GM11168 (cell line): Measurements from ENCODE around the gene RBFOX1.

Experiments
- in situ Hi-C: fragments of 300-500 bp; cut with MboI; formaldehyde crosslinking; loops from one replicate; pipeline ENCODE4 v1.12.0; 2022; ENCODE audit warnings: low sequenced_read_pairs; ENCODE audit not compliant: unreplicated experiment

The RBFOX1 gene

GRCh38 chr16:7366993-7367880 is 34.6 kb downstream of the RBFOX1 start:
- in situ Hi-C loops, result no loop called here

- in situ Hi-C loops, result no loop called here
Measured at GRCh38 chr16:7369204-7369603, 36.6 kb downstream of the RBFOX1 start.

- in situ Hi-C loops, result no loop called here
Measured at GRCh38 chr16:7372095-7372494, 39.5 kb downstream of the RBFOX1 start.

- in situ Hi-C loops, result no loop called here
Measured at GRCh38 chr16:7373776-7374175, 41.1 kb downstream of the RBFOX1 start.

- in situ Hi-C loops, result no loop called here
Measured at GRCh38 chr16:7374614-7375174, 42.0 kb downstream of the RBFOX1 start.

GRCh38 chr16:7376227-7376626 is 43.6 kb downstream of the RBFOX1 start:
- in situ Hi-C loops, result no loop called here

GRCh38 chr16:7377231-7377630 is 44.6 kb downstream of the RBFOX1 start:
- in situ Hi-C loops, result no loop called here

GRCh38 chr16:7378024-7378695 is 45.5 kb downstream of the RBFOX1 start:
- in situ Hi-C loops, result no loop called here

GRCh38 chr16:7380441-7380840 is 47.8 kb downstream of the RBFOX1 start:
- in situ Hi-C loops, result no loop called here

- in situ Hi-C loops, result no loop called here
Measured at GRCh38 chr16:7380911-7381310, 48.3 kb downstream of the RBFOX1 start.

GRCh38 chr16:7381671-7382070 is 49.0 kb downstream of the RBFOX1 start:
- in situ Hi-C loops, result no loop called here

- in situ Hi-C loops, result no loop called here
Measured at GRCh38 chr16:7382521-7382920, 49.9 kb downstream of the RBFOX1 start.

- in situ Hi-C loops, result no loop called here
Measured at GRCh38 chr16:7390974-7391373, 58.3 kb downstream of the RBFOX1 start.

GRCh38 chr16:7391694-7392093 is 59.0 kb downstream of the RBFOX1 start:
- in situ Hi-C loops, result no loop called here

GRCh38 chr16:7392206-7392605 is 59.6 kb downstream of the RBFOX1 start:
- in situ Hi-C loops, result no loop called here

GRCh38 chr16:7393680-7394079 is 61.0 kb downstream of the RBFOX1 start:
- in situ Hi-C loops, result no loop called here

- in situ Hi-C loops, result no loop called here
Measured at GRCh38 chr16:7394720-7395336, 62.2 kb downstream of the RBFOX1 start.

GRCh38 chr16:7397901-7398300 is 65.3 kb downstream of the RBFOX1 start:
- in situ Hi-C loops, result no loop called here

GRCh38 chr16:7398536-7398935 is 65.9 kb downstream of the RBFOX1 start:
- in situ Hi-C loops, result no loop called here

- in situ Hi-C loops, result no loop called here
Measured at GRCh38 chr16:7399296-7399695, 66.7 kb downstream of the RBFOX1 start.
